KOPT-K1 (cell line): ENCODE measurements around the gene ZNF408.
"Not testable (repeated sequence)": the region's sequence is repeated elsewhere in the genome, so short reads cannot be mapped to it uniquely, and the experiment has no call there.

ENCODE experiments used
- H3K27ac ChIP-seq: fragments of 200-600 bp; sonication (generic); 2 replicates; pipeline ENCODE4 v1.5.1; 2016; ENCODE audit warnings: antibody characterized with exemption, mild to moderate bottlenecking, low read depth, low read length; ENCODE audit not compliant: poor library complexity, severe bottlenecking
- H3K36me3 ChIP-seq: fragments of 200-600 bp; sonication (generic); 2 replicates; pipeline ENCODE4 v1.5.1; 2017; ENCODE audit warnings: antibody characterized with exemption, mild to moderate bottlenecking, low read length, moderate library complexity; ENCODE audit not compliant: insufficient read depth
- H3K9me3 ChIP-seq: fragments of 200-600 bp; sonication (generic); 2 replicates; pipeline ENCODE4 v1.5.1; 2017; ENCODE audit warnings: antibody characterized with exemption, low read length, mild to moderate bottlenecking; ENCODE audit not compliant: insufficient read depth, poor library complexity, severe bottlenecking

ZNF408 gene

GRCh38 chr11:46700241-46701077, at the start of gene ZNF408, which contains the start of gene ARHGAP1:
Gene ZNF408 (plus strand): TSS chr11:46701031. CDS start chr11:46701048, 17 bp downstream.
Gene ARHGAP1 (minus strand): TSS chr11:46700619. CDS start chr11:46696107, 4,512 bp downstream.
- peaks cover 43% of the 10 kb centered on the region for H3K36me3 ChIP-seq
- peak within 1 kb of the TSS; percentile 95 for H3K27ac ChIP-seq
- no peaks in the 10 kb centered on the region for H3K9me3 ChIP-seq

GRCh38 chr11:46655631-46656030, 45.2 kb upstream of the ZNF408 start:
- Histone ChIP-seq H3K9me3 (no peaks in the 10 kb centered on the region), H3K36me3 (peaks cover 92% of the 10 kb centered on the region), H3K27ac (no peak overlapping the region)

DNA sequence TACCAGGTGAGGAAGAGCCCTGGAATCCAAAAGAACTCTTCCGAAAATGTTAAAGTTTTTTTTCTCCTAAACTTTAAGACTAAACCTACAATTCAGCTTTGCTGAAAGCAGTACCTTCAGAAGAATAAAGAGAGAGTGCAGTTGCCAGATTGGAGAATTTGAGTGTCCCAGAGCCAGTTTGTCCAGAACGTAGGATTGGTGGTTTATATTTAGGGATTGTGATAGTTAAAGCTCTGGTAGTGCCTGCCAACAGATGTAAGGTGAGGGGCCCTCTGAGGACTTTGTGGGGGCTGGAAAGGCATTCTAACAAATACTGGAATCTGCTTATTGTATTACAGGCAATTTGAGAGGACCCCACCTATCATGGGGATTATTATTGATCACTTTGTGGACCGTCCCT, 43.6 kb upstream of the ZNF408 start:
- no peaks in the 10 kb centered on the region for H3K9me3 ChIP-seq
- H3K27ac ChIP-seq, result no peak overlapping the region
- peaks cover 92% of the 10 kb centered on the region for H3K36me3 ChIP-seq

DNA sequence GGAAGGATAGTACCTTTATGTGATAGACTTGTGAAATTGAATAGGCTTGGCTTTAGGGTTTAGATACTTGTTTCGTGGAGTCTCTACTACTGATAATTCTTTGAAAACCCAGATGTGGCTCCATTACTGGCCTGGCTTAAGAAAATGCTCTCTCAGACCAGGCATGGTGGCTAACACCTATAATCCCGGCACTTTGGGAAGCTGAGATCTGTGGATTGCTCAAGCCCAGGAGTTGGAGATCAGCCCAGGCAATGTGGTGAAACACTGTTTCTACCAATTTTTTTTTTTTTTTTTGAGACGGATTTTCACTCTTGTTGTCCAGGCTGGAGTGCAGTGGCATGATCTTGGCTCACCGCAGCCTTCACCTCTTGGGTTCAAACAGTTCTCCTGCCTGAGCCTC, 42.6 kb upstream of the ZNF408 start:
- Histone ChIP-seq H3K27ac (no peak overlapping the region), H3K36me3 (peaks cover 92% of the 10 kb centered on the region), H3K9me3 (no peaks in the 10 kb centered on the region)

DNA sequence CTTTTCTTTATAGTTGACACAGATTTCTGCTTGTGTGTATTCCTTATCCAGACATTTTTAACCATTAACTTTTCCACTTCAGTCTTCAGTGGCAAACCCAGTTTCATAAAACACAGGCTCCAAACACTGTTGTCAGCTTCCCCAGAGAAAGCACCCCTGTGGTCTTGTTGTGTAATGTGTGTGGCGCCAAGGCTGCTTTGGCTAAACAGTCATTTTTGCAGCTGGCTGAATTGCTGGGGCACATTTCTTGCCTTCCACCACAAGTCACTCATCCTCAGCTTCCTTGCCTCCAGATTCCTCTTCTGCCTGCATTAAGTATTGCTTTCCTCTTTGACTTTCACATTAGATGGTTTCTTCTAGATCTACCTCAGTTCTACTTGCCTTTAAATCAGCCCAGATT, 40.9 kb upstream of the ZNF408 start:
- Histone ChIP-seq H3K9me3 (no peaks in the 10 kb centered on the region), H3K36me3 (peaks cover 96% of the 10 kb centered on the region), H3K27ac (peak overlapping the region; percentile 29)

DNA sequence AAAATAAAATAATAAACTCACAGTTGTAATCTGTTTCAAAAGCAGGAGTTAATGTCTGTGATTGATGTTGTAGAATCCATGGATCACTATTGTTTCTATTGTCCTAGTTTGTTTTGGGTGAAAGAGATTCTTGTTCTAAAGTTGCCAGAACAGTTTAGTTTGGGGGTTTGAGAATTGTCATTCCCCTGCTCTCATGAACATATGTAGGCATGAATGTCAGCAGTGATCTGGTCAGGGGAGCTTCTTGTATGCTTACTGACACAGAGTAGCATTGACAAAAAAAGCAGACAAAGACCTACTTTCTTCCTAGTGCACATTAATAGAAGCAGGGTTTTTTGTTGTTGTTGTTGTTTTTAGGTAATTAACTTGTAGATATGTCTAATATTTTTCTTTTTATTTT, 39.0 kb upstream of the ZNF408 start:
- Histone ChIP-seq H3K36me3 (peaks cover 95% of the 10 kb centered on the region), H3K27ac (no peak overlapping the region), H3K9me3 (no peaks in the 10 kb centered on the region)

- peaks cover 95% of the 10 kb centered on the region for H3K36me3 ChIP-seq
- no peak overlapping the region for H3K27ac ChIP-seq
- H3K9me3 ChIP-seq, result no peaks in the 10 kb centered on the region
These were observed 38.5 kb upstream of the ZNF408 start for GRCh38 chr11:46662366-46662765.

GRCh38 chr11:46663277-46663940, 37.4 kb upstream of the ZNF408 start:
- Histone ChIP-seq H3K9me3 (no peaks in the 10 kb centered on the region), H3K36me3 (peaks cover 94% of the 10 kb centered on the region), H3K27ac (no peak overlapping the region)

- H3K27ac ChIP-seq, result no peak overlapping the region
- peaks cover 94% of the 10 kb centered on the region for H3K36me3 ChIP-seq
- H3K9me3 ChIP-seq, result no peaks in the 10 kb centered on the region
These were observed 36.2 kb upstream of the ZNF408 start for GRCh38 chr11:46664612-46665011.

DNA sequence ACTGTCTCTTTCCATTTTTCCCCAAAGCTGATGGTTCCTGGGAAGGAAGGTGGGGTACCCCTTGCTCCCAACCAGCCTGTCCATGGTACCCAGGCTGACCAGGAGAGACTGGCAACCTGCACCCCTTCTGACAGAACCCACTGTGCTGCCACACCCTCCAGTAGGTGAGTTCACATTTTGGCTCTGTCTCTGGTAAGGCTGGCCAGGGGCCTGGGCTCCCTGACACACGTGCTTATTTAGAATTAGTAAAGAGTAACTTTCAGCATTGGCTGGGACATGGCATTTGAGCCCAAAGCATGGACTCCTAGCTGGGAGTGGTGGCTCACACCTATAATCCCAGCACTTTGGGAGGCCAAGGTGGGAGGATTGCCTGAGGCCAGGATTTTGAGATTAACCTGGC, 35.5 kb upstream of the ZNF408 start:
- no peaks in the 10 kb centered on the region for H3K9me3 ChIP-seq
- H3K36me3 ChIP-seq, result peaks cover 94% of the 10 kb centered on the region
- no peak overlapping the region for H3K27ac ChIP-seq

- Histone ChIP-seq H3K27ac (no peak overlapping the region), H3K36me3 (peaks cover 84% of the 10 kb centered on the region), H3K9me3 (no peaks in the 10 kb centered on the region)
These were observed 34.3 kb upstream of the ZNF408 start for GRCh38 chr11:46666516-46666915.

- Histone ChIP-seq H3K27ac (no peak overlapping the region), H3K36me3 (peaks cover 83% of the 10 kb centered on the region), H3K9me3 (no peaks in the 10 kb centered on the region)
These were observed 33.8 kb upstream of the ZNF408 start for GRCh38 chr11:46667043-46667481.

GRCh38 chr11:46668480-46669085, 32.2 kb upstream of the ZNF408 start:
- no peak overlapping the region for H3K27ac ChIP-seq
- no peaks in the 10 kb centered on the region for H3K9me3 ChIP-seq
- H3K36me3 ChIP-seq, result peaks cover 83% of the 10 kb centered on the region

DNA sequence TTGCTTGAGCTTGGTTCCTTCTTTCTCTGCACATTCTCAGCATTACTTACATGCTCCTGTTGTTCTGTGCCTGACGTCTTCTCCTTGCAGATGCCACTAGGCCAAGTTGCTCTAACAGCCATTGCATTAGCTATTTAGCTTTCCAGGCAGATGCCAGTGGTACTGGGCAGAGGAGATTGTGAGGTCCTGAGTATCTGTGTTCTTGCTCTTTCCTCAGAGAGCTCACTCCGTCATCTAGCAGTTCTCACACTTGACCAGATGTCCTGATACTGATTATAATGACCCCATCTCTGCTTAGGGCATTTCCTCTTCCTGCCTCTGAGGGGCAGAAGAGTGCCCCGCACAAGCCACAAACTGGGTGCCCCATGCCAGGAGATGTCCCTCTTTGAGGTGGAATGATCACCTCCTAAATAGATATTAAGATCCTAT, 31.1 kb upstream of the ZNF408 start:
- peaks cover 77% of the 10 kb centered on the region for H3K36me3 ChIP-seq
- H3K27ac ChIP-seq, result no peak overlapping the region

GRCh38 chr11:46670521-46670920, 30.3 kb upstream of the ZNF408 start:
- Histone ChIP-seq H3K27ac (peak overlapping the region; percentile 36), H3K36me3 (peaks cover 69% of the 10 kb centered on the region)
- H3K9me3 ChIP-seq, result not testable (repeated sequence)

More for the DNA sequence above, 31.1 kb upstream of the ZNF408 start:
- no peaks in the 10 kb centered on the region for H3K9me3 ChIP-seq
